NK-92 (cell line): ENCODE data around the gene RBP2.
"Not testable (repeated sequence)": the region's sequence is repeated elsewhere in the genome, so short reads cannot be mapped to it uniquely, and the experiment has no call there.

Source experiments
- DNase-seq: peaks from one replicate; lab custom pipeline; 2025; ENCODE audit not compliant: unreplicated experiment; lab: John Stamatoyannopoulos, UW

Gene RBP2

GRCh38 chr3:139444446-139444845 is 31.9 kb downstream of the RBP2 start:
- DNase-seq, result no peak

- no peak for DNase-seq
Measured at GRCh38 chr3:139443186-139443585, 33.1 kb downstream of the RBP2 start.

DNA sequence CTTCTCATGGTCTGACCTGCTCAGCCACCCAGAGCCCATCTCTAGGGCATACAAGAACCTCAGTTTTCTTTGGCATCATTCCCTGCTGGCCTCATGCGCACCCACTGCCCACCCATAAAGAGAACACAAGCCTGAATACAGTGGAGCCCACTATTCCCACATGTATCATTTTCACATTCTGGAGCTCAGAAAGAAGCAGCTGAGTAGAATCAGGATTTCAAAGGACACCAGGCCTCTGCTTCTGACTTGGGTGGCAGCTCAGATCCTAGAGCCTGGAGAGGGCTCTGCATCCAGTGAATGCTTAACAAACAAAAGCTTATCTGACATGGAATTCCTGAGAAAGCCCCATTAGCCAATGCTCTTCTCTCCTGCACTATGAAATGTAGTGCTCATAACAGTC is 34.7 kb downstream of the RBP2 start:
- no peak for DNase-seq

DNA sequence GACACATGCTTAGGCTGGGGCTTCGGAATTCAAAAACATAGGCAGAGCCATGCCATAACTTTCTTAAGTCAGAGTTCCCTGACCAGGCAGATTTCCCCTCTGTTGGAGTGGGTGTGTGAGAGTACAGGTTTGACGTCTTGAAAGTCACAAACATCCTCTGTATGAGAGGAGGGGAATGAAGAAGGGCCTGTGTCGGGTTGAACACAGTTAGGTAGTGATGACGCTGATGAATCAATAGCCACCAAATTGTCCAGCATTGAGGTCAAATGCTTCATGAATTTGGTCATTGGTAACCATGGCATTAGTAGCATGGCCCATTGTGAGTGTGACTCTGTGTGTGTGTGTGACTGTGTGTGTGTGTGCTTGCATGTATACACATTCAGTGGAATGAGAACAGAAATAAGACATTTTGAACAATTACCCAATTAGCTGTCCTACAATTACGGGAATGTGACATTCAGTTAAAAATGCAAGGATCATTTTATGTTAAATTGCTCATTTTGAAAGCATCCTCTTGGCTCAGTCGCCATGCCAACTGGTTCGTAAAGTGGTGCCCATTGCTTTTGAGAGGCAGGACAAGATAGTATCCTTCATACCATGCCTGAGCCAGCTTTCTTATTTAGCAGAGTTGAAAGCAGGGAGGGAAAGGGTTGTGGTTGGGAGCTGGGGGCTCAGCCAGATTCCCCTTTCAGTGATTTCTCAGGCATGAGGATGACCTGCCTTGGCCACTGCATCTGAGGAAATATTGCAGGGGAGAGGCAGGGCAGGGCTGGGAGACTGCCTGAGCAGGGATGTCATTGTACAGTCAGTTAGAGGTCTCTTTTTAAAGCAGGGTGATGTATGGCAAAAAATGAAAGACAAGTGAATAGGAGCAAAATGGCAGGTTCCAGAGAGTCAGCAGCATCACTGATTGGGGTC is 35.4 kb downstream of the RBP2 start:
- no peak for DNase-seq

- no peak for DNase-seq
Measured at GRCh38 chr3:139439278-139439677, 37.0 kb downstream of the RBP2 start.

DNA sequence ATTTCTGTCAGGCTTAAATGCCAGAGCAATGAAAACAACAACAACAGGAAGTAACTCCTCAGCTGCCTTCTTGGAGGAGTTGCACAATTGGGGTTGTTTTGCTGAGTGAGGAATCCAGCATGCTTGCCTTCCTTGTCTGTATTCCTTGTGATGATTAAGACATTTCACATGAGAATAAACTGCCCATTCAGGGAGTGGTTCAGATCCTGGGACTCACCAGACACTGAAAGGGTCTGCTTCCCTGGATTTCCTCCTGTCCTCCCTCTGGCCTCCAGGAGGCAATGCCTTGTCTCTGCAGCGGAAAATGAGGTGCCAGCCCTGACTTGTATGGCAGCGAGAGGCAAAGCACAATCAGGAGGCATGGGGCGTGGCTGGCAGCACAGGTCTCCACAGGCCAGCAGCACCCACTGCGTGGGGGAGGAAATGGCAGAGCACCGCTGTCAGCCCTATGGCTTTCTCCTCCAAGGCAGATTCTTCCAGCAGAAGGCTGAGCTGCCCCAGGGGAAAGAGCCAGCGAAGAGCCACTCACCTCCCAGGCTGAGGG is 41.5 kb downstream of the RBP2 start:
- DNase-seq, result no peak

DNA sequence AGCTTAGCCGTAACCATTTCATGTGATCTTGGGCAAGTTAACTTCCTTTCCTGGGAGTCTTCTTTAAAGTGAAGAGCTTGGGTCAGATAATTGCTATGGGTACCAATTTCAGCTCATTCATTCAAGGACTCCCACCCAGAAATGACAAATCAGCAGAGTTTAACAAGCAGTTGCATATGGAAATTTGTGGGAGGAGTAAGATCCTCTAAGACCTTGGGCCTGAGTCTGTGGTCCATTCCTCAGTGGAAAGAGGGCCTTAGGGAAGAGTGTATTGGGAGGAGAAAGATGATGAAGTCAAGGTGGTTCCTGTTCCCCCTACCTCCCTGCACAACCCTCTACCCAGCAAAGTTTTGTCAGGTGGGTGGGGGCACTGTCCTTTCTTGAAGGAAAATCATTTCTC is 42.1 kb downstream of the RBP2 start:
- DNase-seq, result no peak

DNA sequence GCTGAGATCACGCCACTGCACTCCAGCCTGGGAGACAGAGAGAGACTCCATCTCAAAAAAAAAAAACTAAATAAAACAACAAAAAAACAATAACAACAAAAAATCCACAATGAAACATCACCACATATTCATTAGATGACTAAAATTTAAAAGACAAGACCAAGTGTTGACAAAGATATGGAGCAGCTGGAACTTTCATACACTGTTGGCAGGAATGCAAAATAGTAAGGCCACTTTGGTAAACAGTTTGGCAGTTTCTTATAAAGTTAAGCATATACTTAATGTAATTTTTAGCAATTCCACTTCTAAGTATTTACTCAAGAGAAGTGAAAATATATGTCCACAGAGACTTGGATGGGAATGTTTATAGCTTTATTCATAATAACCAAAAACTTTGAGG is 43.2 kb downstream of the RBP2 start:
- DNase-seq, result no peak

GRCh38 chr3:139430493-139430892 is 45.8 kb downstream of the RBP2 start:
- DNase-seq, result no peak

GRCh38 chr3:139427283-139428060 is 48.8 kb downstream of the RBP2 start:
- no peak for DNase-seq

- DNase-seq, result no peak
Measured at GRCh38 chr3:139425745-139426400, 50.4 kb downstream of the RBP2 start.

GRCh38 chr3:139423232-139423631 is 53.1 kb downstream of the RBP2 start:
- DNase-seq, result no peak

GRCh38 chr3:139421460-139421859 is 54.9 kb downstream of the RBP2 start:
- no peak for DNase-seq

DNA sequence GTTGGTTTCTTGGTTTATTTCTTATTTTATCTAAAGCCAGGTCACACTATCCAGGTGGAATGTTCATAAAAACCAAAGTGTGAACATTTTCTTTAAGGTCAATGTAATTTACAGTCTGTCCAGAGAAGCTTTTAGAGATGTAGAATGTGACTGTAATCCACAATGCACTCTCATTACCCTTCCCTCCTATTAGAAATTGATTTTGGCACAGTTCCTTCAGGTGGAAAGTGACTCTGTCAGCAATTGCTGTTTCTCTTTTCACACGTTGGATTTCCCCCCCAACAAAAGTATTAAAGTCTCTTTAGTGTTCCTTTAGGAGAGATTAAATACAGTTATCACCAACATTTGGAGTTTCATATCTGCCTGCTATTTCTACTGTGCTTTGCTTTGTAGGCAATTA is 55.3 kb downstream of the RBP2 start:
- no peak for DNase-seq

- DNase-seq, result no peak
Measured at GRCh38 chr3:139418144-139418543, 58.2 kb downstream of the RBP2 start.

DNA sequence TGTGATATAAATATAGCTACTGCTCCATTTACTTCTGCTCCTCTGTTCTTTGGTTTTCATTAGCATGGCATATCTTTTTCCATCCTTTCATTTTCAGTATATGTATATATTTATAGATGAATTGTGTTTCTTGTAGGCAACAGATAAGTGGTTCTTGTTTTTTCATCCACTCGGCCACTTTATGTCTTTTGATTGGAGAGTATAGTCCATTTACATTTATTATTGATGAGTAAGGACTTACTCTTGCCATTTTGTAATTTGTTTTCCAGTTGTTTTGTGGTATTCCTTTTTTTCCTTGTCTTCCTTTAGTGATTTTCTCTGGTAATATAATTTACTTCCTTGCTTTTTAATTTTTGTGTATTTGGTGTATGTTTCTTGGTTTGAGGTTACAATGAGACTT is 60.0 kb downstream of the RBP2 start:
- DNase-seq, result no peak

DNA sequence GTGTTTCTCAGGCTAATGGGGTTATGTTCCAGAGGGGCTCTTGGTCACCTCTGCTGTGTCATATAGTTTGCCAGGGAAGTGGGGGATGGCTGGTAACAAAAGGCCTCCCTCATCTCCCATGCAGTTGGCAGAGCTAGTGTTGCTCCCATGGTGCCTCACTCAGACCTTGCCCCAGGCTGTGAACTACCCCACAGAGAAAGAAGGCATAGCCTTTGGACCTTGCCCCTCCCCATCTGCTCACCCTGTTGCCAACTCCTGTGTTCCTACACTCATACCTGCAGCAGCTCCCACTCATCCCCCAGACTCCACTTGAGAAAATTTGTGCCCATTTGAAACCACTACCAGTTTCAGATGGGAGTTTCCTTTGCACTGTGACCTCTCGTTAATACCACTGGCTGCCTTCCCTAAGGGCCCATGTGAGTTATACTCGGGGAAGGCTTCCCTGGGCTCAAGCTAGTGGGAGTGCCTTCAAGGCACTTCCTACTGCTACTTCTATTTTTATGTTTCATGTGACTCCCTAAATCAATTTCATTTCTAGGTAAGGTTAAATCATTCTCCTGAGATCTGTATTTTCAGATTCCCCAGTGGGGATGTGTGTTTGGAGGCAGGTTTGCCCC is 61.6 kb downstream of the RBP2 start:
- DNase-seq, result no peak

DNA sequence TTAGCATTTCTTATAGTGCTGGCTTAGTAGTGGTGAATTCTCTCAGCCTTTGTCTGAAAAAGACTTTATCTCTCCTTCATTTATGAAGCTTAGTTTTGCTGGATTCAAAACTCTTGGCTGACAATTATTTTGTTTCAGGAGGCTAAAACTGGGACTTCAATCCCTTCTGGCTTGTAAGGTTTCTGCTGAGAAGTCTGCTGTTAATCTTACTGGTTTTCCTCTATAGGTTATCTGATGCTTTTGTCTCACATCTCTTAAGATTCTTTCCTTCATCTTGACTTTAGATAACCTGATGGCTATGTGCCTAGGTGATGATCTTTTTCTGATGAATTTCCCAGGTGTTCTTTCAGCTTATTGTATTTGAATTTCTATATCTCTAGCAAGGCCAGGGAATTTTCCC is 63.4 kb downstream of the RBP2 start:
- not testable (repeated sequence) for DNase-seq
